Stimulated activated CD8-positive, alpha-beta memory T cell treated with anti-CD3 and anti-CD28 coated beads, Interleukin-4, amount 100 ng/mL, for 1 hour (primary cell): ENCODE results near the gene CHCT1.

Experiments used
- DNase-seq, 2 donors: peaks; one replicate each; pipeline ENCODE4 v3.0.0-alpha.2; 2020; ENCODE audit warnings: low read depth in 2 of 2, low spot score in 1 of 2

CHCT1 gene

GRCh38 chr17:60439501-60439900 lies 17.2 kb downstream of the CHCT1 start:
- DNase-seq: no peak

- no peak for DNase-seq
These were observed 20.2 kb downstream of the CHCT1 start for GRCh38 chr17:60442271-60443173.

- no peak for DNase-seq
These were observed 21.4 kb downstream of the CHCT1 start for GRCh38 chr17:60443713-60444112.

GRCh38 chr17:60445144-60445543 lies 22.9 kb downstream of the CHCT1 start:
- DNase-seq: no peak

GRCh38 chr17:60447375-60447774 lies 25.1 kb downstream of the CHCT1 start:
- no peak for DNase-seq

GRCh38 chr17:60451071-60451470 lies 28.8 kb downstream of the CHCT1 start:
- no peak for DNase-seq

- no peak for DNase-seq
These were observed 29.7 kb downstream of the CHCT1 start for GRCh38 chr17:60451965-60452364.

GRCh38 chr17:60455378-60455777 lies 33.1 kb downstream of the CHCT1 start:
- no peak for DNase-seq

GRCh38 chr17:60457148-60457547 lies 34.9 kb downstream of the CHCT1 start:
- DNase-seq: no peak

GRCh38 chr17:60461584-60461983 lies 39.3 kb downstream of the CHCT1 start:
- DNase-seq: no peak

GRCh38 chr17:60463157-60463835 lies 41.0 kb downstream of the CHCT1 start:
- no peak for DNase-seq

GRCh38 chr17:60464343-60464742 lies 42.1 kb downstream of the CHCT1 start:
- no peak for DNase-seq

- DNase-seq: no peak
These were observed 46.1 kb downstream of the CHCT1 start for GRCh38 chr17:60468371-60468770.

- DNase-seq: no peak
These were observed 49.2 kb downstream of the CHCT1 start for GRCh38 chr17:60471451-60471850.

GRCh38 chr17:60472449-60472848 lies 50.2 kb downstream of the CHCT1 start:
- no peak for DNase-seq

GRCh38 chr17:60473788-60474187 lies 51.5 kb downstream of the CHCT1 start:
- no peak for DNase-seq
